ENCODE results near the gene DOCK3.

DNA sequence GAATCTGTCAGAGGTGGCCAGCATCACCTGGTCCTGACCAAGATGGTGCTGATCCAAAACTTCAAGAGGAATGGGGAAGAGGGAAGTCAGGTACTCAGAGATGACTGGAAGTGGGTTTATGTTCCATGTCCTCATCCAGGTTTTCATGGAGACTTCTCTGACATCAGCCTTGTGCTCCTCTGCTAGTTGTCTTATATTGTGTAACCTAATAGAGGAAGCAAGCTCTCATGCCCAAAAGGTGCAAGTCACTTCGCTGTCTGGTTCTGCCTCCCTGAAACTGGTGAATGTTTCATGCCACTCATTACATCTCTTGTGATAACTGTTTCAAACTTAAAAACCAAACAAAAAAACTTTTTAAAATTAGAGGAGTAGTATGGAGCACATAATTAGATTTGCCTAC lies 583.1 kb downstream of the DOCK3 start:
- TF ChIP-seq, protein P1, sequence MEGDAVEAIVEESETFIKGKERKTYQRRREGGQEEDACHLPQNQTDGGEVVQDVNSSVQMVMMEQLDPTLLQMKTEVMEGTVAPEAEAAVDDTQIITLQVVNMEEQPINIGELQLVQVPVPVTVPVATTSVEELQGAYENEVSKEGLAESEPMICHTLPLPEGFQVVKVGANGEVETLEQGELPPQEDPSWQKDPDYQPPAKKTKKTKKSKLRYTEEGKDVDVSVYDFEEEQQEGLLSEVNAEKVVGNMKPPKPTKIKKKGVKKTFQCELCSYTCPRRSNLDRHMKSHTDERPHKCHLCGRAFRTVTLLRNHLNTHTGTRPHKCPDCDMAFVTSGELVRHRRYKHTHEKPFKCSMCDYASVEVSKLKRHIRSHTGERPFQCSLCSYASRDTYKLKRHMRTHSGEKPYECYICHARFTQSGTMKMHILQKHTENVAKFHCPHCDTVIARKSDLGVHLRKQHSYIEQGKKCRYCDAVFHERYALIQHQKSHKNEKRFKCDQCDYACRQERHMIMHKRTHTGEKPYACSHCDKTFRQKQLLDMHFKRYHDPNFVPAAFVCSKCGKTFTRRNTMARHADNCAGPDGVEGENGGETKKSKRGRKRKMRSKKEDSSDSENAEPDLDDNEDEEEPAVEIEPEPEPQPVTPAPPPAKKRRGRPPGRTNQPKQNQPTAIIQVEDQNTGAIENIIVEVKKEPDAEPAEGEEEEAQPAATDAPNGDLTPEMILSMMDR (IDR thresholded peaks at IDR 0.05): no peak
- TF ChIP-seq POLR2A (IDR thresholded peaks at IDR 0.05): no peak
- no peak for TF ChIP-seq EP300 (IDR thresholded peaks at IDR 0.05)

Data from ovary (tissue), 3 donors.